GM04504 (cell line): Measurements from ENCODE around the gene SMIM27.
"Not testable (repeated sequence)": the region's sequence is repeated elsewhere in the genome, so short reads cannot be mapped to it uniquely, and the experiment has no call there.

Experiments
- DNase-seq: peaks from one replicate; pipeline ENCODE4 v3.0.0-alpha.2; 2012; ENCODE audit warnings: low read depth

SMIM27 gene

GRCh38 chr9:32552172-32552872 is at the start of gene SMIM27, which contains the start of gene TOPORS:
Gene SMIM27 (plus strand): TSS chr9:32552327. CDS start chr9:32552435, 108 bp downstream.
Gene TOPORS (minus strand): TSS chr9:32552586. CDS start chr9:32552436, 150 bp downstream.
- peak; percentile 74 for DNase-seq

GRCh38 chr9:32502464-32502863 is 49.7 kb upstream of the SMIM27 start:
- DNase-seq, result no peak

- DNase-seq, result no peak
Measured at GRCh38 chr9:32503008-32503407, 49.1 kb upstream of the SMIM27 start.

- DNase-seq, result no peak
Measured at GRCh38 chr9:32508728-32509127, 43.4 kb upstream of the SMIM27 start.

GRCh38 chr9:32516241-32516640 is 35.9 kb upstream of the SMIM27 start:
- no peak for DNase-seq

- no peak for DNase-seq
Measured at GRCh38 chr9:32518276-32518675, 33.9 kb upstream of the SMIM27 start.

GRCh38 chr9:32523910-32524309 is 28.2 kb upstream of the SMIM27 start:
- no peak for DNase-seq

GRCh38 chr9:32524558-32524891 is 27.6 kb upstream of the SMIM27 start:
- DNase-seq, result not testable (repeated sequence)

GRCh38 chr9:32524892-32525708 is 27.0 kb upstream of the SMIM27 start:
- DNase-seq, result no peak

- DNase-seq, result no peak
Measured at GRCh38 chr9:32525709-32526030, 26.5 kb upstream of the SMIM27 start.

GRCh38 chr9:32526041-32526706 is 26.0 kb upstream of the SMIM27 start, which contains the start of gene RIGI:
Gene RIGI (minus strand): TSS chr9:32526196. CDS start chr9:32526166, 30 bp downstream.
- DNase-seq, result peak; percentile 79

GRCh38 chr9:32526707-32527048 is 25.4 kb upstream of the SMIM27 start:
- no peak for DNase-seq

- DNase-seq, result no peak
Measured at GRCh38 chr9:32533336-32533735, 18.8 kb upstream of the SMIM27 start.

GRCh38 chr9:32533816-32534215 is 18.3 kb upstream of the SMIM27 start:
- no peak for DNase-seq

GRCh38 chr9:32543047-32543446 is 9.1 kb upstream of the SMIM27 start:
- no peak for DNase-seq

- DNase-seq, result no peak
Measured at GRCh38 chr9:32545884-32546283, 6.2 kb upstream of the SMIM27 start.

- DNase-seq, result not testable (repeated sequence)
Measured at GRCh38 chr9:32548213-32548612, 3.9 kb upstream of the SMIM27 start.

- DNase-seq, result no peak
Measured at GRCh38 chr9:32550150-32550561, 2.0 kb upstream of the SMIM27 start.

- peak; percentile 70 for DNase-seq
Measured at GRCh38 chr9:32550562-32551275, 1.4 kb upstream of the SMIM27 start.

GRCh38 chr9:32551276-32552051 is 663 bp upstream of the SMIM27 start:
- DNase-seq, result no peak

- no peak for DNase-seq
Measured at GRCh38 chr9:32554107-32554506, 2.0 kb downstream of the SMIM27 start.

- no peak for DNase-seq
Measured at GRCh38 chr9:32554591-32554990, 2.5 kb downstream of the SMIM27 start.
